ENCODE results near the gene MOCS3. TPM values are rescaled to one million over a fixed set of nuclear protein-coding genes. Genes with fewer than 3 reads are reported as not detected.

The MOCS3 gene
- total RNA-seq, 1 experiment from 2014 or later, result 13.2 TPM

DNA sequence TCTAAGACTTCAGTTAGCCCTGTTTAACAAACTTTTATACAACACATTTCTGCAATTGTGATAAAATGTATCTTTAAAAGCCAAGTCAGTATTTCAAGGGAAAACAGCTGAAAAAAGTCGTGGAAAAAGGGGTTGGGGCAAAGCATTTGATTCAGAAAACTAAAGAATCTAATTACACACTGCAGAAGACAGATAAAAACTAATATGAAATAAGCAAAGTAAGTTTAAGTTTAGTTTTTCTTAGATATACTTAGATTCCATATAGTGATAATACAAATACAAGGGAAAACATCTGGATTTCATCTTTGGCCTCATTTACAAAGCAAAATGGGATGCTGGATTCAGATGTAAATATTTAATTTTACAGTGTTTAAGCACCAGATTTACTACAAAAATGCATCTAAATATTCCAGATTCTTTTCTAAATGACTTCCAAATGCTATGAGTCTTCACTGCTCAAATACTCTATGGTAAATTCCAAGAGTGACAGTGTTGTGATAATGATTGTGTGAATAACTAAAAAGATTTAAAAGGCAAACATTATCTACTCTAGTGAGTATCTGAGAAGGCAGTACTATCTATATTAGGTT, 25.8 kb upstream of the MOCS3 start:
- intact Hi-C loops (cut with micrococcal nuclease; ENCODE audit: unreplicated experiment), result no loop called here
- Mint-ChIP-seq H3K4me3 (ENCODE audit: low read depth, unreplicated experiment) (no peak overlapping the region), H3K36me3 (ENCODE audit: insufficient read depth, unreplicated experiment) (peaks cover 90% of the 10 kb centered on the region), H3K27ac (ENCODE audit: unreplicated experiment) (no peak overlapping the region), H3K4me1 (ENCODE audit: low read depth, unreplicated experiment) (peaks cover 23% of the 10 kb centered on the region), H3K27me3 (ENCODE audit: unreplicated experiment) (no peaks in the 10 kb centered on the region), H3K9me3 (ENCODE audit: low read depth, unreplicated experiment) (no peaks in the 10 kb centered on the region)
- no TSS peak for BruUV-seq (replicated peaks)
- CTCF ChIA-PET, result interaction anchor here (1.8 to 3.4 kb wide), 2 partner anchors 24 to 138 kb away, joined by 5 to 22 read pairs; partner anchors contain the start of gene BCAS4
- no peak for DNase-seq
- TF ChIP-seq, protein P1, sequence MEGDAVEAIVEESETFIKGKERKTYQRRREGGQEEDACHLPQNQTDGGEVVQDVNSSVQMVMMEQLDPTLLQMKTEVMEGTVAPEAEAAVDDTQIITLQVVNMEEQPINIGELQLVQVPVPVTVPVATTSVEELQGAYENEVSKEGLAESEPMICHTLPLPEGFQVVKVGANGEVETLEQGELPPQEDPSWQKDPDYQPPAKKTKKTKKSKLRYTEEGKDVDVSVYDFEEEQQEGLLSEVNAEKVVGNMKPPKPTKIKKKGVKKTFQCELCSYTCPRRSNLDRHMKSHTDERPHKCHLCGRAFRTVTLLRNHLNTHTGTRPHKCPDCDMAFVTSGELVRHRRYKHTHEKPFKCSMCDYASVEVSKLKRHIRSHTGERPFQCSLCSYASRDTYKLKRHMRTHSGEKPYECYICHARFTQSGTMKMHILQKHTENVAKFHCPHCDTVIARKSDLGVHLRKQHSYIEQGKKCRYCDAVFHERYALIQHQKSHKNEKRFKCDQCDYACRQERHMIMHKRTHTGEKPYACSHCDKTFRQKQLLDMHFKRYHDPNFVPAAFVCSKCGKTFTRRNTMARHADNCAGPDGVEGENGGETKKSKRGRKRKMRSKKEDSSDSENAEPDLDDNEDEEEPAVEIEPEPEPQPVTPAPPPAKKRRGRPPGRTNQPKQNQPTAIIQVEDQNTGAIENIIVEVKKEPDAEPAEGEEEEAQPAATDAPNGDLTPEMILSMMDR (IDR thresholded peaks at IDR 0.05; ENCODE audit: unreplicated experiment), result no peak

GRCh38 chr20:50933589-50933988, 25.0 kb upstream of the MOCS3 start:
- Mint-ChIP-seq H3K9me3 (ENCODE audit: low read depth, unreplicated experiment) (no peaks in the 10 kb centered on the region), H3K4me1 (ENCODE audit: low read depth, unreplicated experiment) (peaks cover 15% of the 10 kb centered on the region), H3K27me3 (ENCODE audit: unreplicated experiment) (no peaks in the 10 kb centered on the region), H3K4me3 (ENCODE audit: low read depth, unreplicated experiment) (no peak overlapping the region), H3K27ac (ENCODE audit: unreplicated experiment) (no peak overlapping the region), H3K36me3 (ENCODE audit: insufficient read depth, unreplicated experiment) (peaks cover 85% of the 10 kb centered on the region)
- no TSS peak for BruUV-seq (replicated peaks)
- CTCF ChIA-PET, result interaction anchor here (0.6 to 0.7 kb wide), 2 partner anchors 108 to 130 kb away, joined by 3 to 4 read pairs; no protein-coding TSS in a partner anchor
- intact Hi-C loops (cut with micrococcal nuclease; ENCODE audit: unreplicated experiment), result no loop called here
- TF ChIP-seq, protein P1 (IDR thresholded peaks at IDR 0.05; ENCODE audit: unreplicated experiment), result no peak
- DNase-seq, result no peak

GRCh38 chr20:50943069-50943468, 15.5 kb upstream of the MOCS3 start:
- no peaks in the 10 kb centered on the region for H3K9me3 Mint-ChIP-seq (ENCODE audit: low read depth, unreplicated experiment)
- TF ChIP-seq, protein P1 (IDR thresholded peaks at IDR 0.05; ENCODE audit: unreplicated experiment), result no peak
- no peaks in the 10 kb centered on the region for H3K27me3 Mint-ChIP-seq (ENCODE audit: unreplicated experiment)
- intact Hi-C loops (cut with micrococcal nuclease; ENCODE audit: unreplicated experiment), result no loop called here
- no peak for DNase-seq
- no peak overlapping the region for H3K4me3 Mint-ChIP-seq (ENCODE audit: low read depth, unreplicated experiment)
- BruUV-seq (replicated peaks), result no TSS peak
- H3K36me3 Mint-ChIP-seq (ENCODE audit: insufficient read depth, unreplicated experiment), result peaks cover 78% of the 10 kb centered on the region
- CTCF ChIA-PET, result no interaction called here
- no peaks in the 10 kb centered on the region for H3K4me1 Mint-ChIP-seq (ENCODE audit: low read depth, unreplicated experiment)
- no peak overlapping the region for H3K27ac Mint-ChIP-seq (ENCODE audit: unreplicated experiment)

DNA sequence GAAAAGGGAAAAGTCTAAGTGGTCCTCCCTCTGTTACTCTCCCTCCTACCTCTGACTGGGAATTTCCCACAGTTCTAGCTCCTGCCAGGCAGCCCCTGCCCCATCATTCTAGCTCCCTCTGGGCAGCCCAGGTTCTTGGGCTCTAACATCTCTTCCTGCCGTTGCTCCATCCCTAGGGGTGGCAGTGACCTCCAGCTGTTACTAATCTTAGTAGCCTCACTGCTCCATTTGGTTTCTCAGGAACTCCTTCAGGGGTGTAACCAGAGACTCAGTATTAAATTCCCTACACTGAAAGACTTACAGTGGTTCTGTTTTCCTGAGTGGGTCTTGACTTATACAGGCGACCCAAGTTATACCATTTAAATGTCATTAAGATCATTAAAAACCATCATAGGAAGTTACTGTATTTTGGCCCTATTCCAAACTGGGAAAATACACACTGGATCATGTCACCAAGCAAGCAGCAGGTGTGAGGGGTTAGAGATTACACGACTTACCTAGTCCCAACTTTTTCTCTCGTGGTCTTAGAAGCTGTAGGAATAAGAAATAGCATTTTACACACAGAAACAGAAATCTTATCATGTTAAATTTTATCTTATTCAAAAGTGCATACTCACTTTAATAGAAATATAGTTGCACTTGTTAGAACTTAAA, 10.4 kb upstream of the MOCS3 start:
- no peak for DNase-seq
- CTCF ChIA-PET, result no interaction called here
- intact Hi-C loops (cut with micrococcal nuclease; ENCODE audit: unreplicated experiment), result no loop called here

More for the DNA sequence above, 10.4 kb upstream of the MOCS3 start:
- peaks cover 9% of the 10 kb centered on the region for H3K4me1 Mint-ChIP-seq (ENCODE audit: low read depth, unreplicated experiment)
- TF ChIP-seq, protein P1 (IDR thresholded peaks at IDR 0.05; ENCODE audit: unreplicated experiment), result no peak
- H3K4me3 Mint-ChIP-seq (ENCODE audit: low read depth, unreplicated experiment), result no peak overlapping the region
- no peaks in the 10 kb centered on the region for H3K9me3 Mint-ChIP-seq (ENCODE audit: low read depth, unreplicated experiment)
- H3K36me3 Mint-ChIP-seq (ENCODE audit: insufficient read depth, unreplicated experiment), result peaks cover 77% of the 10 kb centered on the region
- no TSS peak for BruUV-seq (replicated peaks)
- no peaks in the 10 kb centered on the region for H3K27me3 Mint-ChIP-seq (ENCODE audit: unreplicated experiment)
- no peak overlapping the region for H3K27ac Mint-ChIP-seq (ENCODE audit: unreplicated experiment)

Data from Calu3 (cell line).